MM.1S (cell line): ENCODE data around the gene TEX13D.

ENCODE experiments used
- DNase-seq: peaks from one replicate; pipeline ENCODE4 v3.0.0-alpha.2; 2015
- H2AFZ ChIP-seq: fragments of 300-600 bp; sonication (generic); 2 replicates; pipeline ENCODE4 v1.6.0; 2016; ENCODE audit warnings: antibody characterized with exemption, low read length
- H3F3A ChIP-seq: fragments of 300-600 bp; sonication (generic); 2 replicates; pipeline ENCODE4 v1.6.1; 2016; ENCODE audit warnings: mild to moderate bottlenecking, antibody characterized with exemption, low read length, moderate library complexity, mixed read lengths; ENCODE audit not compliant: insufficient read depth
- H3K27ac ChIP-seq: fragments of 300-600 bp; sonication (generic); 2 replicates; pipeline ENCODE4 v1.5.1; 2016; ENCODE audit warnings: mild to moderate bottlenecking, low read length
- H3K27me3 ChIP-seq: fragments of 300-600 bp; sonication (generic); replicated peaks from 2 replicates; pipeline ENCODE4 v1.6.0; 2016; ENCODE audit warnings: low read length; ENCODE audit not compliant: insufficient read depth
- H3K36me3 ChIP-seq: fragments of 300-600 bp; sonication (generic); replicated peaks from 2 replicates; pipeline ENCODE4 v1.6.1; 2016; ENCODE audit warnings: mild to moderate bottlenecking, low read length, mixed read lengths; ENCODE audit not compliant: insufficient read depth
- H3K4me1 ChIP-seq: fragments of 300-600 bp; sonication (generic); 2 replicates; pipeline ENCODE4 v1.6.1; 2016; ENCODE audit warnings: low read length, mixed read lengths
- H3K4me2 ChIP-seq: fragments of 300-600 bp; sonication (generic); 2 replicates; pipeline ENCODE4 v1.6.0; 2016; ENCODE audit warnings: low read depth, low read length
- H3K4me3 ChIP-seq: fragments of 300-600 bp; sonication (generic); 2 replicates; pipeline ENCODE4 v1.5.1; 2016; ENCODE audit warnings: low read length, mixed read lengths
- H3K79me2 ChIP-seq: fragments of 300-600 bp; sonication (generic); 2 replicates; pipeline ENCODE4 v1.6.1; 2016; ENCODE audit warnings: mixed run types, low read length, mixed read lengths
- H3K9ac ChIP-seq: fragments of 300-600 bp; sonication (generic); 2 replicates; pipeline ENCODE4 v1.6.1; 2016; ENCODE audit warnings: low read length, mixed read lengths
- H3K9me2 ChIP-seq: fragments of 300-600 bp; sonication (generic); replicated peaks from 2 replicates; pipeline ENCODE4 v1.6.1; 2016; ENCODE audit warnings: mild to moderate bottlenecking, low read length, mixed read lengths; ENCODE audit not compliant: insufficient read depth
- H3K9me3 ChIP-seq: fragments of 300-600 bp; sonication (generic); replicated peaks from 2 replicates; pipeline ENCODE4 v1.6.1; 2016; ENCODE audit warnings: mild to moderate bottlenecking, low read length, mixed read lengths; ENCODE audit not compliant: insufficient read depth
- H4K20me1 ChIP-seq: fragments of 300-600 bp; sonication (generic); 2 replicates; pipeline ENCODE4 v1.6.1; 2016; ENCODE audit warnings: mild to moderate bottlenecking, low read length, moderate library complexity, mixed read lengths; ENCODE audit not compliant: insufficient read depth
- EZH2 ChIP-seq: fragments of 300-600 bp; sonication (generic); optimal IDR thresholded peaks from 2 replicates; pipeline ENCODE3; 2017; ENCODE audit warnings: low read depth, mild to moderate bottlenecking, antibody characterized with exemption, low read length, mixed read lengths
- EZH2phosphoT487 ChIP-seq: fragments of 300-600 bp; sonication (generic); IDR thresholded peaks from 2 replicates; pipeline ENCODE4 v1.6.1; 2018; ENCODE audit warnings: antibody characterized with exemption, low read length
- TF ChIP-seq, protein P1 (sequence below): fragments of 300-600 bp; sonication (generic); IDR thresholded peaks from 2 replicates; pipeline ENCODE4 v1.5.1; 2016; ENCODE audit warnings: antibody characterized with exemption, low read length, mixed read lengths

Gene TEX13D

GRCh38 chrX:124300405-124300804 is 32.1 kb upstream of the TEX13D start:
- Histone ChIP-seq H3K36me3 (no peaks in the 10 kb centered on the region), H3K9me3 (no peaks in the 10 kb centered on the region), H2AFZ (no peak overlapping the region), H3K4me3 (no peak overlapping the region), H3K9me2 (no peaks in the 10 kb centered on the region), H3K9ac (no peak overlapping the region), H3K27me3 (no peaks in the 10 kb centered on the region), H3K4me2 (no peak overlapping the region), H3F3A (no peaks in the 10 kb centered on the region), H3K4me1 (no peaks in the 10 kb centered on the region), H4K20me1 (no peaks in the 10 kb centered on the region), H3K27ac (no peak overlapping the region), H3K79me2 (no peaks in the 10 kb centered on the region)
- no peak for DNase-seq
- TF ChIP-seq EZH2phosphoT487 (no peak), EZH2 (no peak)
- TF ChIP-seq, protein P1, sequence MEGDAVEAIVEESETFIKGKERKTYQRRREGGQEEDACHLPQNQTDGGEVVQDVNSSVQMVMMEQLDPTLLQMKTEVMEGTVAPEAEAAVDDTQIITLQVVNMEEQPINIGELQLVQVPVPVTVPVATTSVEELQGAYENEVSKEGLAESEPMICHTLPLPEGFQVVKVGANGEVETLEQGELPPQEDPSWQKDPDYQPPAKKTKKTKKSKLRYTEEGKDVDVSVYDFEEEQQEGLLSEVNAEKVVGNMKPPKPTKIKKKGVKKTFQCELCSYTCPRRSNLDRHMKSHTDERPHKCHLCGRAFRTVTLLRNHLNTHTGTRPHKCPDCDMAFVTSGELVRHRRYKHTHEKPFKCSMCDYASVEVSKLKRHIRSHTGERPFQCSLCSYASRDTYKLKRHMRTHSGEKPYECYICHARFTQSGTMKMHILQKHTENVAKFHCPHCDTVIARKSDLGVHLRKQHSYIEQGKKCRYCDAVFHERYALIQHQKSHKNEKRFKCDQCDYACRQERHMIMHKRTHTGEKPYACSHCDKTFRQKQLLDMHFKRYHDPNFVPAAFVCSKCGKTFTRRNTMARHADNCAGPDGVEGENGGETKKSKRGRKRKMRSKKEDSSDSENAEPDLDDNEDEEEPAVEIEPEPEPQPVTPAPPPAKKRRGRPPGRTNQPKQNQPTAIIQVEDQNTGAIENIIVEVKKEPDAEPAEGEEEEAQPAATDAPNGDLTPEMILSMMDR: no peak

- H3K9me3 ChIP-seq: no peaks in the 10 kb centered on the region
- no peak overlapping the region for H3K27ac ChIP-seq
- no peak for DNase-seq
- H3K27me3 ChIP-seq: no peaks in the 10 kb centered on the region
- TF ChIP-seq, protein P1: no peak
- TF ChIP-seq EZH2 (no peak), EZH2phosphoT487 (no peak)
- no peak overlapping the region for H3K9ac ChIP-seq
- H3K36me3 ChIP-seq: no peaks in the 10 kb centered on the region
- H4K20me1 ChIP-seq: no peaks in the 10 kb centered on the region
- H3F3A ChIP-seq: no peaks in the 10 kb centered on the region
- H3K4me1 ChIP-seq: no peaks in the 10 kb centered on the region
- H3K9me2 ChIP-seq: no peaks in the 10 kb centered on the region
- no peaks in the 10 kb centered on the region for H3K79me2 ChIP-seq
- H2AFZ ChIP-seq: no peak overlapping the region
- no peak overlapping the region for H3K4me3 ChIP-seq
- no peak overlapping the region for H3K4me2 ChIP-seq
These were observed 25.1 kb upstream of the TEX13D start for GRCh38 chrX:124307253-124307907.

- no peak overlapping the region for H3K4me2 ChIP-seq
- no peaks in the 10 kb centered on the region for H3K9me3 ChIP-seq
- no peaks in the 10 kb centered on the region for H3K27me3 ChIP-seq
- no peaks in the 10 kb centered on the region for H4K20me1 ChIP-seq
- no peaks in the 10 kb centered on the region for H3K36me3 ChIP-seq
- no peaks in the 10 kb centered on the region for H3K4me1 ChIP-seq
- no peaks in the 10 kb centered on the region for H3K9me2 ChIP-seq
- H3K27ac ChIP-seq: no peak overlapping the region
- no peak overlapping the region for H3K4me3 ChIP-seq
- no peak overlapping the region for H3K9ac ChIP-seq
- no peaks in the 10 kb centered on the region for H3K79me2 ChIP-seq
- no peaks in the 10 kb centered on the region for H3F3A ChIP-seq
- TF ChIP-seq, protein P1: no peak
- TF ChIP-seq EZH2phosphoT487 (no peak), EZH2 (no peak)
- no peak overlapping the region for H2AFZ ChIP-seq
- DNase-seq: no peak
These were observed 6.7 kb upstream of the TEX13D start for GRCh38 chrX:124325732-124326131.
